ENCODE measurements around the gene DDX20.
"Not testable (repeated sequence)": the region's sequence is repeated elsewhere in the genome, so short reads cannot be mapped to it uniquely, and the experiment has no call there.

DDX20 gene

DNA sequence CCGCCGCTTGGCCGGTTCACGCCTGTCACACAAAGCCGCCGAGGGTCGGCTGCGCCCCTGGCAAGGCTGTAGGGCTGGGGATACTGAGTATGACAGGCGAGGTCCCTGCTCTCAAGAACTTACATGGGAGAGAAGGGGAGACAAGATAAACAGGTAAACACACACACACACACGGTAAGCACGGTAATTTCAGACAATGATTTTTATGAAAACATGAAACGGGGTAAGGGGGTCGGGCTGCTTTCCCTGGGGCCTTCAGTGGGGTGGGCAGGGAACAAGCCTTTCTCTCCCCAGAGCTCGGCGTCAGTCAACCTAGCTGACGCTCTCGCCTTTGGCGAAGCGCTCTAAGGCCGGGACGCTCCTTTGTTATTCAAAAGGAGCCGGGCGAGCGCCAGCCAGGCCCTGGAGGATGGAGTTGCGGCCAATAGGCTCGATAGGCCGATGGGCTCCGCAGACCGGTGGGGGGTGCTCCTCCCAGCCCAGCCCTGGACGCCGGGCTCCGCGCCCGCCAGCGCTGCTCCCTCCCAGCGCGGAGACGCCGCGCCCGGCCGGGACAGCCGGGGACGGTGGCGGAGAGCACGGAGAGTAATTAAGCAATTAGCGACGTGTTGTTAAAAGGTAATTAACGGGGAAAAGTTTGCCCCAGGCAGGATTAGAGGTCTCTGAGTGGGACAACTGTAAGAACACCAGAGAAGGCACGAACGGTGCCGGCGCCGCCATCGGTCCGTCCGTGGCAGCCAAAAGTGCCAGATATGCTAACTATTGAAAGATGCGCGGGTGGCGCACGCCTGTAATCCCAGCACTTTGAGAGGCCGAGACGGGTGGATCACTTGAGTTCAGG lies 15.6 kb upstream of the DDX20 start:
- TF ChIP-seq CTCF (IDR thresholded peaks at IDR 0.05), result no peak
- peaks cover 49 to 50% of the 10 kb centered on the region in 2 experiments for H3K4me1 ChIP-seq (ENCODE audit: control insufficient read depth in 1 of 2, insufficient read depth in 1 of 2, low read depth in 1 of 2, low read length in 1 of 2)
- H3K27ac ChIP-seq, result peak overlapping the region; percentile 98
- no peaks in the 10 kb centered on the region for H3K9me3 ChIP-seq
- H3K27me3 ChIP-seq, result peaks cover 48% of the 10 kb centered on the region
- peak overlapping the region; percentile 93 to 99 for H3K4me3 ChIP-seq (ENCODE audit: low read depth in 1 of 2, low read length in 1 of 2)
- H3K36me3 ChIP-seq, result peaks cover 25% of the 10 kb centered on the region

- H3K27ac ChIP-seq; H3K36me3 ChIP-seq; H3K9me3 ChIP-seq; H3K4me3 ChIP-seq (ENCODE audit: low read depth in 1 of 2, low read length in 1 of 2): not testable (repeated sequence)
- peaks cover 48% of the 10 kb centered on the region for H3K27me3 ChIP-seq
- peaks cover 28 to 33% of the 10 kb centered on the region in 2 experiments for H3K4me1 ChIP-seq (ENCODE audit: control insufficient read depth in 1 of 2, insufficient read depth in 1 of 2, low read depth in 1 of 2, low read length in 1 of 2)
Measured at GRCh38 chr1:111742292-111742691, 13.4 kb upstream of the DDX20 start.

DNA sequence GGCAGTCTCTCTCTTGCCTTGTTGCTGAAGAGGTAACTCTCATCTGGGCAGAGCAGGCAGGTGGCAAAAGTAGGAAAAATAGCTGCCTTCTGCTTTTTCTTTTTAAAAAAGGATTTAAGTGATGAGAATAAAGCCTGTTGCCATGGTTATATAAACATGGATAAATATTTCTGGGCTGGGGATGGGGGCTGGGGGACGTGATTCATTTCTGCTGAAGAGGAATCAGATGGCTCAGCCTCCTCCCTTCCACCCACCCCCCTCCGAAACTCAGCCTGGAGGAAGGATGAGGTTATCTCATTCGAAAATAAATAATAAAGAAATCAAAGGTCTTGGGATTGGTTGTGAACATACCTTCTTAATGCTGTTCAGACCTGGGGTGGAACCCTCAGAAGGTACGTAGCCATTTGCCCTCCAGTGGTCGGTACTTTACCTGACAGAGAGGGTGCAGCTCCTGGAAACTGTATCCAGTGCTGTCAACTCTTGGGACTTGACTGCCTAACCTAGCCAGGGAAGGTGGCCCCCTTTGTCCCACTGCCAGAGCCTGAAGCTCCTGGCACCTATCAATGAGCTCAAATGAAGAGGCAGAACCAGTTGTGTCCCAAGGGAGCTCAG lies 12.7 kb upstream of the DDX20 start:
- Histone ChIP-seq H3K36me3 (no peaks in the 10 kb centered on the region), H3K9me3 (no peaks in the 10 kb centered on the region), H3K4me1 (ENCODE audit: control insufficient read depth in 1 of 2, insufficient read depth in 1 of 2, low read depth in 1 of 2, low read length in 1 of 2) (peaks cover 20 to 32% of the 10 kb centered on the region in 2 experiments), H3K27ac (no peak overlapping the region), H3K4me3 (ENCODE audit: low read depth in 1 of 2, low read length in 1 of 2) (no peak overlapping the region), H3K27me3 (peaks cover 48% of the 10 kb centered on the region)
- no peak for TF ChIP-seq CTCF (IDR thresholded peaks at IDR 0.05)

DNA sequence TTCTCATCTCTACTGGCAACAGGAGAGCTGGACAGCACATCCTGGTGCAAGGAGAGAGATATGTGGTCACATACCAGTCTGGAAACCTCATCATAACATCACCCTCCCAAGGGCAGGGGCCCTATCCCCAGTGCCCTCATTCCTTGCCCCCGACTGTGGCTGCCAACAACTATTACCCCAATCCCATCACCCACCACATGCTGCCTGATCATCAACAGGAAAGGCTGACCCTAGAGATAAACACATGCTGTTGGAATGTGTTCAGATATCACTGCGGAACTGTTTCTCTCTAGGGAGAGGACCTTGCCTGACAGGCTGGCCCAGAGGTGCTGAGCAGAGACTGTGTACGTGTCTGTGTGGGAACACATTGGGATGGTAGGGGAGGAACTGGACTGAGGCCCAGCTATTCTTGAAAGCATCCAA lies 12.0 kb upstream of the DDX20 start:
- TF ChIP-seq CTCF (IDR thresholded peaks at IDR 0.05), result no peak
- Histone ChIP-seq H3K4me1 (ENCODE audit: control insufficient read depth in 1 of 2, insufficient read depth in 1 of 2, low read depth in 1 of 2, low read length in 1 of 2) (peaks cover 17 to 32% of the 10 kb centered on the region in 2 experiments), H3K27ac (no peak overlapping the region)

DNA sequence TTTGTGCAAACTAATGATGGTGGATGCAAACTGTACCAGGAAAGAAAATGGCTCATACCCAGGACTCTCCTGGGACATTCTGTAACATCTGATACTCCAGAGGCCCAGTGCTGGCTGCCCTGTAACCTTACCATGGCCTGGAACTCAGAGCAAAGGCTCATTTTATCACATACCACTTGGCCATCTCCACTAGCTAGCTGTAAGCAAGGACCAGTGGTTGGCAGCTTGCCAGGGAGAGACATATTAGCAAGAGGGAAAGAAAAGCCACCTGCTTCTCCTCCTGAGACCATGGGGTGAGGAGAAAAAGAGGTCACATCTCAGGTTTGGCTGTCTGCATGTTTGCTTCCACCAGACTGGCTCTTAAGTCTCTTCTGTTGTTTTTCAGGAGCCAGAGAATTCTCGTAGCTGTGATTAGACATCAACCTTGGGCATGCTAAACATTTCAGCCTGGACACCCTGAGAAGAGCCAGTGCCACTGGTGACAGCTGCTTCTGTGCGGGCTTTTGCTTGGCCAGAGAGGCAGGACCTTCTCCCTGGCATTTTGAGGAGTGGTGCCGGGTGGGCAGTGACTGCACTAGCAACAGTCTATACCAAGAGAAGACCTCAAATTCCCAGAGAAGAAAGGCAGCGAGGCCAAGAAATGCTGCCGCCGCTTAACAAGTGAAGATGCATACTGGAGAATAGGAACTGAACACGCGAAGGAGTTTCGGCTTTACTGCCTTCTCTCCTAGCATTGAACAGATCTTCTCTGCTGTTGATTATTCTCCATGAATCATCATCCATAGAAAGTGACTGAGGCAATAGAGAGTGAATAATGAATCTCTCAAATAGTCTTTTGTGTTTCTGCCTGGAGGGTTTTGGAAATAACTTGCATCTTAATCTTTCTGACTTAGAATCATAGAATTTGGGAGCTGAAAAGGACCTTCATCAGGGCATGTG lies 9.8 kb upstream of the DDX20 start:
- no peaks in the 10 kb centered on the region for H3K9me3 ChIP-seq
- H3K4me3 ChIP-seq (ENCODE audit: low read depth in 1 of 2, low read length in 1 of 2), result no peak overlapping the region
- H3K27ac ChIP-seq, result no peak overlapping the region
- H3K36me3 ChIP-seq, result no peaks in the 10 kb centered on the region
- H3K27me3 ChIP-seq, result peaks cover 37% of the 10 kb centered on the region
- H3K4me1 ChIP-seq (ENCODE audit: control insufficient read depth in 1 of 2, insufficient read depth in 1 of 2, low read depth in 1 of 2, low read length in 1 of 2), result peaks cover 2 to 16% of the 10 kb centered on the region in 2 experiments
- no peak for TF ChIP-seq CTCF (IDR thresholded peaks at IDR 0.05)

More for the DNA sequence above, 12.0 kb upstream of the DDX20 start:
- Histone ChIP-seq H3K9me3 (no peaks in the 10 kb centered on the region), H3K4me3 (ENCODE audit: low read depth in 1 of 2, low read length in 1 of 2) (no peak overlapping the region), H3K36me3 (no peaks in the 10 kb centered on the region), H3K27me3 (peaks cover 48% of the 10 kb centered on the region)

Data from neutrophil (primary cell).